Lung (tissue), 12 donors: Measurements from ENCODE around the gene CD300LF. TPM values are rescaled to one million over a fixed set of nuclear protein-coding genes. Genes with fewer than 3 reads are reported as not detected.

Experiments
- ATAC-seq: fragments of 200-7000 bp; cut with Tn5 transposase; one replicate; pipeline ENCODE4 v1.9.1; 2020; ENCODE audit warnings: moderate number of reproducible peaks; ENCODE audit not compliant: insufficient read depth, low FRiP score
- DNase-seq, 3 donors: peaks; one replicate each; pipeline ENCODE4 v3.0.0-alpha.2; 2013 to 2017
- H3K27ac ChIP-seq, 2 donors: one replicate each; pipeline ENCODE4 v1.5.1; 2013; ENCODE audit warnings: mild to moderate bottlenecking in 2 of 2, moderate library complexity in 2 of 2, control low read depth in 1 of 2, inconsistent platforms in 1 of 2, low read depth in 1 of 2, low read length in 1 of 2
- H3K27me3 ChIP-seq, 3 donors: one replicate each; pipeline ENCODE4 v1.5.1; 2013; ENCODE audit warnings: low read length in 2 of 3; ENCODE audit not compliant: control insufficient read depth in 3 of 3, insufficient read depth in 3 of 3
- H3K36me3 ChIP-seq, 4 donors: one replicate each; pipeline ENCODE4 v1.5.1; 2013; ENCODE audit warnings: low read length in 4 of 4, mild to moderate bottlenecking in 1 of 4, moderate library complexity in 1 of 4; ENCODE audit not compliant: control insufficient read depth in 4 of 4, insufficient read depth in 4 of 4
- H3K4me1 ChIP-seq, 5 donors: one replicate each; pipeline ENCODE4 v1.5.1; 2013; ENCODE audit warnings: low read length in 5 of 5, mild to moderate bottlenecking in 2 of 5, moderate library complexity in 1 of 5; ENCODE audit not compliant: control insufficient read depth in 5 of 5, insufficient read depth in 5 of 5
- H3K4me3 ChIP-seq: one replicate; pipeline ENCODE4 v1.5.1; 2013; ENCODE audit warnings: mild to moderate bottlenecking, control low read depth, moderate library complexity
- H3K9ac ChIP-seq, 2 donors: one replicate each; pipeline ENCODE4 v1.5.1; 2013; ENCODE audit warnings: low read length in 2 of 2, control low read depth in 1 of 2; ENCODE audit not compliant: insufficient read depth in 1 of 2
- H3K9me3 ChIP-seq, 4 donors: one replicate each; pipeline ENCODE4 v1.5.1; 2013; ENCODE audit warnings: low read length in 3 of 4, mild to moderate bottlenecking in 1 of 4, moderate library complexity in 1 of 4; ENCODE audit not compliant: control insufficient read depth in 4 of 4, insufficient read depth in 3 of 4
- CTCF ChIP-seq: IDR thresholded peaks from 2 replicates; pipeline ENCODE4 v1.5.1; 2012; ENCODE audit warnings: mild to moderate bottlenecking; ENCODE audit errors: control extremely low read depth, extremely low read depth
- WGBS, 2 donors: extraction: QIAGEN DNeasy Blood & Tissue Kit; methylation state at CpG; one replicate each; pipeline ENCODE4 v1.1.7; 2013; 5-methylcytosine and 5-hydroxymethylcytosine counted together
- polyA plus RNA-seq, 2 donors: library from polyadenylated mRNA; stranded (reverse); fragments of 200-250 nt; gene quantifications; one replicate each; pipeline ENCODE4 v1.2.1, GENCODE V29; 2013
- total RNA-seq, 2 donors: library from RNA; depleted of rRNA in 1 of 2; stranded (reverse); fragments of >200 nt in 1 of 2; gene quantifications; one replicate each; pipeline ENCODE4 v1.2.1, GENCODE V29; 2014 to 2021
- donor health status: control.
- donor health status: control.
- donor health status: Bipolar disorder and iron deficiency.
- donor health status: healthy.
- donor health status: DM: yes; HTN: yes; CAD: no.

CD300LF gene
- total and polyA plus RNA-seq, 4 donors = 8.6 to 35.1 (median 26.2) TPM

GRCh38 chr17:74730491-74731346 lies 18.0 kb upstream of the CD300LF start:
- Histone ChIP-seq H3K27me3 (peaks cover 0 to 8% (median 0%) of the 10 kb centered on the region in 3 donors), H3K4me1 (no peaks in the 10 kb centered on the region), H3K36me3 (no peaks in the 10 kb centered on the region), H3K9ac (no peak overlapping the region), H3K27ac (no peak overlapping the region), H3K4me3 (no peak overlapping the region), H3K9me3 (no peaks in the 10 kb centered on the region)
- WGBS, 2 donors = 67 to 69% methylated on average over 16 of the region's 16 CpGs
- ATAC-seq = no peak
- no peak for TF ChIP-seq CTCF
- no peak for DNase-seq

GRCh38 chr17:74729866-74730265 lies 17.1 kb upstream of the CD300LF start:
- DNase-seq (no peak), ATAC-seq (no peak)

GRCh38 chr17:74729368-74729767 lies 16.6 kb upstream of the CD300LF start:
- no peak overlapping the region for H3K4me3 ChIP-seq
- DNase-seq (no peak), ATAC-seq (no peak)
- H3K9me3 ChIP-seq = no peaks in the 10 kb centered on the region
- no peaks in the 10 kb centered on the region for H3K36me3 ChIP-seq
- WGBS, 2 donors = 89 to 95% methylated on average over 5 of the region's 5 CpGs
- TF ChIP-seq CTCF = no peak
- no peaks in the 10 kb centered on the region for H3K4me1 ChIP-seq
- no peak overlapping the region for H3K27ac ChIP-seq
- peaks cover 0 to 5% (median 0%) of the 10 kb centered on the region in 3 donors for H3K27me3 ChIP-seq
- H3K9ac ChIP-seq = no peak overlapping the region

More at GRCh38 chr17:74729866-74730265, 17.1 kb upstream of the CD300LF start:
- no peak for TF ChIP-seq CTCF
- 85 to 96% methylated on average over 15 of the region's 15 CpGs for WGBS, 2 donors
- Histone ChIP-seq H3K27ac (no peak overlapping the region), H3K9me3 (no peaks in the 10 kb centered on the region), H3K4me3 (no peak overlapping the region), H3K27me3 (peaks cover 0 to 4% (median 0%) of the 10 kb centered on the region in 3 donors), H3K9ac (no peak overlapping the region), H3K36me3 (no peaks in the 10 kb centered on the region), H3K4me1 (no peaks in the 10 kb centered on the region)

- 97 to 98% methylated on average over 3 of the region's 3 CpGs for WGBS, 2 donors
- no peak overlapping the region for H3K9ac ChIP-seq
- no peak overlapping the region for H3K27ac ChIP-seq
- ATAC-seq = no peak
- no peak overlapping the region for H3K4me3 ChIP-seq
- no peaks in the 10 kb centered on the region for H3K9me3 ChIP-seq
- H3K27me3 ChIP-seq = peaks cover 0 to 3% (median 0%) of the 10 kb centered on the region in 3 donors
- H3K4me1 ChIP-seq = no peaks in the 10 kb centered on the region
- no peak for DNase-seq
- no peaks in the 10 kb centered on the region for H3K36me3 ChIP-seq
- no peak for TF ChIP-seq CTCF
Measured at GRCh38 chr17:74728702-74729075, 16.0 kb upstream of the CD300LF start.
